Spleen (tissue), 7 donors: ENCODE data around the gene FOCAD.

Experiments
- POLR2A ChIP-seq, 3 donors: fragments of 450-650 bp; IDR thresholded peaks; one replicate each; pipeline ENCODE4 v1.5.1; 2017; ENCODE audit warnings: antibody characterized with exemption in 3 of 3, mild to moderate bottlenecking in 1 of 3
- TF ChIP-seq, protein P1 (sequence below), 11 experiments: fragments of 200-600 bp in 7 of 11; fragments of 450-650 bp in 4 of 11; sonication (generic) in 4 of 11; IDR thresholded peaks in 8 of 11; conservative IDR thresholded peaks in 3 of 11; 1 replicate in 7 of 11; 2 replicates in 4 of 11; pipeline versions ENCODE4 v1.4.0 to v1.8.0; 2016 to 2021; ENCODE audit warnings: antibody characterized with exemption in 11 of 11, inconsistent platforms in 4 of 11, mild to moderate bottlenecking in 1 of 11
- donor health status: DM: no; HTN: no; CAD: no; lungs with moderate emphysema.
- donor health status: DM: no; HTN: no; CAD: no.
- donor health status: DM: no; HTN: no; CAD: no.

DNA sequence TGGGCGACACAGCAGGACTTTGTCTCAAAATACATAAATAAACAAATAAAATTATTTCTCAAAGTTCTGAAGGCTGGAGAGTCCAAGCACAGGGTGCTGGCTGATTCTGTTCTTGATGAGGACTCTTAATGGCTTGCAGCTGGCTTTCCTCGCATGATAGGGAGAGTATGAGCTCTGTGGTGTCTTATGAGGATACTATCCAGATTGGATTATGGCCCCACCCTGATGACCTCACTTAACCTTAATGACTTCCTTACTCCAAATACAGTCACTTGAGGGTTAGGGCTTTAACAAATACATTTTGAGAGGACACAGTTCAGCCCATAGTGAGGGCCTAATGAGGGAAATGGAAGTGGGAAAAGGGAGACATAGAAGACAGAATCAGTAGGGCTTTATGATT, 87.7 kb downstream of the FOCAD start:
- TF ChIP-seq, protein P1, sequence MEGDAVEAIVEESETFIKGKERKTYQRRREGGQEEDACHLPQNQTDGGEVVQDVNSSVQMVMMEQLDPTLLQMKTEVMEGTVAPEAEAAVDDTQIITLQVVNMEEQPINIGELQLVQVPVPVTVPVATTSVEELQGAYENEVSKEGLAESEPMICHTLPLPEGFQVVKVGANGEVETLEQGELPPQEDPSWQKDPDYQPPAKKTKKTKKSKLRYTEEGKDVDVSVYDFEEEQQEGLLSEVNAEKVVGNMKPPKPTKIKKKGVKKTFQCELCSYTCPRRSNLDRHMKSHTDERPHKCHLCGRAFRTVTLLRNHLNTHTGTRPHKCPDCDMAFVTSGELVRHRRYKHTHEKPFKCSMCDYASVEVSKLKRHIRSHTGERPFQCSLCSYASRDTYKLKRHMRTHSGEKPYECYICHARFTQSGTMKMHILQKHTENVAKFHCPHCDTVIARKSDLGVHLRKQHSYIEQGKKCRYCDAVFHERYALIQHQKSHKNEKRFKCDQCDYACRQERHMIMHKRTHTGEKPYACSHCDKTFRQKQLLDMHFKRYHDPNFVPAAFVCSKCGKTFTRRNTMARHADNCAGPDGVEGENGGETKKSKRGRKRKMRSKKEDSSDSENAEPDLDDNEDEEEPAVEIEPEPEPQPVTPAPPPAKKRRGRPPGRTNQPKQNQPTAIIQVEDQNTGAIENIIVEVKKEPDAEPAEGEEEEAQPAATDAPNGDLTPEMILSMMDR (IDR thresholded peaks at IDR 0.05 in 8 of 11, conservative IDR thresholded peaks at IDR 0.05 in 3 of 11): no peak
- TF ChIP-seq POLR2A (IDR thresholded peaks at IDR 0.05): no peak
